Ascending aorta (tissue), 2 donors: ENCODE results near the gene NDUFV3. TPM values are rescaled to one million over a fixed set of nuclear protein-coding genes. Genes with fewer than 3 reads are reported as not detected.

Experiments
- DNase-seq, 2 donors: peaks; one replicate each; pipeline ENCODE4 v3.0.0-alpha.2; 2019; ENCODE audit warnings: low spot score in 2 of 2
- H3K27ac ChIP-seq, 2 donors: fragments of 200-600 bp; sonication (generic); one replicate each; pipeline ENCODE4 v1.5.1; 2016 to 2017; ENCODE audit warnings: mild to moderate bottlenecking in 1 of 2
- H3K27me3 ChIP-seq: fragments of 200-600 bp; sonication (generic); one replicate; pipeline ENCODE4 v1.5.1; 2017
- H3K36me3 ChIP-seq, 2 donors: fragments of 200-600 bp; sonication (generic); one replicate each; pipeline ENCODE4 v1.5.1; 2016
- H3K4me1 ChIP-seq, 2 donors: fragments of 200-600 bp; sonication (generic); one replicate each; pipeline ENCODE4 v1.5.1; 2016 to 2017; ENCODE audit warnings: mild to moderate bottlenecking in 1 of 2
- H3K4me3 ChIP-seq, 2 donors: fragments of 200-600 bp; sonication (generic); one replicate each; pipeline ENCODE4 v1.5.1; 2016 to 2017; ENCODE audit warnings: mild to moderate bottlenecking in 1 of 2
- H3K9me3 ChIP-seq, 2 donors: fragments of 200-600 bp; sonication (generic); one replicate each; pipeline ENCODE4 v1.5.1; 2016
- CTCF ChIP-seq, 3 experiments: fragments of 200-600 bp in 2 of 3; fragments of 450-650 bp in 1 of 3; sonication (generic) in 2 of 3; IDR thresholded peaks; one replicate each; pipeline ENCODE4 v1.5.1; 2016 to 2019; ENCODE audit warnings: antibody characterized with exemption in 3 of 3, mild to moderate bottlenecking in 1 of 3, moderate library complexity in 1 of 3
- intact Hi-C: fragments of 100-400 bp; cut with DNase I; formaldehyde crosslinking; loops from one replicate; pipeline ENCODE4 v1.15.1; 2023
- total RNA-seq: library from RNA; depleted of rRNA; stranded (reverse); fragments of >200 nt; gene quantifications from one replicate; pipeline ENCODE4 v1.1.0, GENCODE V29; 2016

Gene NDUFV3
- total RNA-seq, 1 donor from 2014 or later = 60.7 TPM

- H3K27ac ChIP-seq = no peak overlapping the region
- no peaks in the 10 kb centered on the region for H3K27me3 ChIP-seq
- peaks cover 64 to 89% of the 10 kb centered on the region in 2 donors for H3K36me3 ChIP-seq
- no peaks in the 10 kb centered on the region for H3K4me1 ChIP-seq
- no peak overlapping the region for H3K4me3 ChIP-seq
- intact Hi-C loops = no loop called here
- H3K9me3 ChIP-seq = no peaks in the 10 kb centered on the region
- no peak for DNase-seq
- no peak for TF ChIP-seq CTCF (IDR thresholded peaks at IDR 0.05)
Observed at GRCh38 chr21:42850866-42851391, 42.2 kb upstream of the NDUFV3 start.

- Histone ChIP-seq H3K27ac (no peak overlapping the region), H3K36me3 (peaks cover 69 to 92% of the 10 kb centered on the region in 2 donors), H3K4me3 (no peak overlapping the region), H3K9me3 (no peaks in the 10 kb centered on the region), H3K4me1 (no peaks in the 10 kb centered on the region), H3K27me3 (no peaks in the 10 kb centered on the region)
- no peak for TF ChIP-seq CTCF (IDR thresholded peaks at IDR 0.05)
- intact Hi-C loops = no loop called here
- no peak for DNase-seq
Observed at GRCh38 chr21:42851812-42852665, 41.1 kb upstream of the NDUFV3 start.

GRCh38 chr21:42852925-42853570 lies 40.1 kb upstream of the NDUFV3 start:
- Histone ChIP-seq H3K4me3 (no peak overlapping the region), H3K9me3 (no peaks in the 10 kb centered on the region), H3K27me3 (no peaks in the 10 kb centered on the region), H3K4me1 (no peaks in the 10 kb centered on the region), H3K27ac (no peak overlapping the region), H3K36me3 (peaks cover 67 to 87% of the 10 kb centered on the region in 2 donors)
- intact Hi-C loops = no loop called here
- TF ChIP-seq CTCF (IDR thresholded peaks at IDR 0.05) = no peak
- no peak for DNase-seq

GRCh38 chr21:42853621-42854020 lies 39.5 kb upstream of the NDUFV3 start:
- no peak overlapping the region for H3K27ac ChIP-seq
- no peak for DNase-seq

More at GRCh38 chr21:42853621-42854020, 39.5 kb upstream of the NDUFV3 start:
- H3K36me3 ChIP-seq = peaks cover 66 to 92% of the 10 kb centered on the region in 2 donors
- no peaks in the 10 kb centered on the region for H3K27me3 ChIP-seq
- H3K4me3 ChIP-seq = no peak overlapping the region
- intact Hi-C loops = no loop called here
- H3K9me3 ChIP-seq = no peaks in the 10 kb centered on the region
- no peak for TF ChIP-seq CTCF (IDR thresholded peaks at IDR 0.05)
- H3K4me1 ChIP-seq = no peaks in the 10 kb centered on the region
